Endothelial cell of umbilical vein (primary cell): ENCODE measurements around the gene GPR37L1. TPM values are rescaled to one million over a fixed set of nuclear protein-coding genes. Genes with fewer than 3 reads are reported as not detected.

Source experiments
- BruUV-seq: library from RNA; stranded (reverse); fragments of 400-500 nt; replicated peaks from 2 replicates; lab custom pipeline; 2021; lab: Mats Ljungman, UMichigan
- CTCF ChIA-PET: fragments of 300-600, 350-600 bp; sonication (Branson Sonifier 250); formaldehyde crosslinking; loops from one replicate; lab custom pipeline; 2021; ENCODE audit warnings: antibody characterized with exemption, inconsistent platforms; lab: Charles Lee
- POLR2A ChIA-PET: fragments of 300-600, 350-600 bp; sonication (Branson Sonifier 250); formaldehyde crosslinking; loops from one replicate; lab custom pipeline; 2021; ENCODE audit warnings: antibody characterized with exemption, inconsistent platforms; lab: Charles Lee
- DNase-seq: peaks from one replicate; pipeline ENCODE4 v3.0.0-alpha.2; 2011; ENCODE audit warnings: low read depth, low spot score
- FAIRE-seq: peaks from 2 replicates; lab custom pipeline; 2011; peaks lifted over from hg19 to GRCh38; lab: Jason Lieb, UNC
- H2AFZ ChIP-seq: 2 replicates; pipeline ENCODE4 v1.6.0; 2012; ENCODE audit warnings: low read depth, low read length, control low read depth, inconsistent platforms
- H3K27ac ChIP-seq: 2 replicates; pipeline ENCODE4 v1.5.1; 2011; ENCODE audit warnings: low read depth, mild to moderate bottlenecking, control low read depth, low read length, moderate library complexity; ENCODE audit not compliant: insufficient read depth
- H3K27me3 ChIP-seq, 2 experiments: 2 replicates each; pipeline versions ENCODE4 v1.6.0 to v1.6.1; 2011; ENCODE audit warnings: low read length in 2 of 2, mixed read lengths in 1 of 2; ENCODE audit not compliant: control insufficient read depth in 2 of 2, insufficient read depth in 2 of 2
- H3K36me3 ChIP-seq, 2 experiments: 2 replicates in 1 of 2; 3 replicates in 1 of 2; pipeline ENCODE4 v1.5.1; 2011; ENCODE audit warnings: low read length in 2 of 2, mild to moderate bottlenecking in 1 of 2, moderate library complexity in 1 of 2; ENCODE audit not compliant: control insufficient read depth in 2 of 2, insufficient read depth in 2 of 2; ENCODE audit errors: extremely low read depth in 1 of 2
- H3K4me1 ChIP-seq: 3 replicates; pipeline ENCODE4 v1.5.1; 2011; ENCODE audit warnings: mild to moderate bottlenecking, low read length; ENCODE audit not compliant: control insufficient read depth, insufficient read depth; ENCODE audit errors: extremely low read depth
- H3K4me2 ChIP-seq: 2 replicates; pipeline ENCODE4 v1.6.1; 2011; ENCODE audit warnings: low read length, control low read depth, mixed read lengths; ENCODE audit not compliant: insufficient read depth
- H3K4me3 ChIP-seq, 3 experiments: fragments of 200-600 bp in 1 of 3; sonication (generic), shearing (Covaris generic) in 1 of 3; replicated peaks in 1 of 3; 2 replicates each; pipeline ENCODE4 v1.5.1; 2011 to 2016; ENCODE audit warnings: control low read depth in 3 of 3, low read length in 3 of 3, mild to moderate bottlenecking in 2 of 3, inconsistent platforms in 1 of 3, low read depth in 1 of 3, moderate library complexity in 1 of 3; ENCODE audit not compliant: insufficient read depth in 1 of 3
- H3K79me2 ChIP-seq: 2 replicates; pipeline ENCODE4 v1.6.0; 2012; ENCODE audit warnings: low read length, inconsistent platforms; ENCODE audit not compliant: control insufficient read depth, insufficient read depth
- H3K9ac ChIP-seq: replicated peaks from 2 replicates; pipeline ENCODE3; 2011; ENCODE audit warnings: low read length, control low read depth; ENCODE audit not compliant: insufficient read depth; ENCODE audit errors: extremely low read depth
- H3K9me1 ChIP-seq: replicated peaks from 3 replicates; pipeline ENCODE4 v1.6.0; 2011; ENCODE audit warnings: mild to moderate bottlenecking, low read length; ENCODE audit not compliant: control insufficient read depth, insufficient read depth; ENCODE audit errors: extremely low read depth
- H3K9me3 ChIP-seq: replicated peaks from 2 replicates; pipeline ENCODE4 v1.5.1; 2012; ENCODE audit warnings: low read length, inconsistent platforms; ENCODE audit not compliant: control insufficient read depth, insufficient read depth
- H4K20me1 ChIP-seq: replicated peaks from 2 replicates; pipeline ENCODE3; 2011; ENCODE audit warnings: mild to moderate bottlenecking, low read length; ENCODE audit not compliant: control insufficient read depth, insufficient read depth; ENCODE audit errors: extremely low read depth
- CTCF ChIP-seq, 2 donors: IDR thresholded peaks; 1 replicate in 1 of 2; 2 replicates in 1 of 2; pipeline ENCODE4 v1.5.1; 2011; ENCODE audit warnings: low read length in 2 of 2, mild to moderate bottlenecking in 2 of 2, moderate library complexity in 2 of 2, control low read depth in 1 of 2, inconsistent platforms in 1 of 2, low read depth in 1 of 2; ENCODE audit not compliant: insufficient read depth in 1 of 2; ENCODE audit errors: extremely low read depth in 1 of 2
- FOS ChIP-seq: IDR thresholded peaks from 2 replicates; pipeline ENCODE4 v1.6.1; 2011; ENCODE audit warnings: mild to moderate bottlenecking, low read length, moderate library complexity, borderline replicate concordance; ENCODE audit not compliant: insufficient read depth
- POLR2A ChIP-seq: IDR thresholded peaks from 2 replicates; pipeline ENCODE4 v1.6.1; 2012; ENCODE audit warnings: low read depth, mild to moderate bottlenecking, control low read depth, low read length
- dilution Hi-C: fragments of 300-500 bp; cut with MboI; formaldehyde crosslinking; loops from one replicate; pipeline ENCODE4 v1.15.0; 2019; ENCODE audit warnings: low sequenced_read_pairs; ENCODE audit not compliant: extremely low pct_ligation_motif_present
- intact Hi-C: fragments of 100-400 bp; cut with micrococcal nuclease; formaldehyde crosslinking; loops from one replicate; pipeline ENCODE4 v1.10.0; 2022
- polyA plus RNA-seq, 4 experiments: library from polyadenylated mRNA; depleted of rRNA in 3 of 4; stranded (reverse) in 3 of 4; unstranded in 1 of 4; fragments of >200 nt; gene quantifications; 2 replicates each; pipeline versions ENCODE4 v1.2.1 to v1.2.3, GENCODE V29; 2011 to 2012; ENCODE audit warnings: missing spikeins in 1 of 4
- total RNA-seq: library from RNA; stranded (reverse); gene quantifications from 2 replicates; pipeline ENCODE4 v1.2.3, GENCODE V29; 2021
- TF ChIP-seq, protein P1 (sequence below): IDR thresholded peaks from 2 replicates; pipeline ENCODE4 v1.6.1; 2011; ENCODE audit not compliant: insufficient read depth, insufficient read length

Gene GPR37L1
- total and polyA plus RNA-seq, 2 donors (not counting 3 experiments of a cell fraction or from before 2014, with no cell fraction given): not detected

- CTCF ChIA-PET: no interaction called here
- FAIRE-seq: no peak
- intact Hi-C loops: no loop called here
Measured at GRCh38 chr1:202151045-202151444, 28.3 kb downstream of the GPR37L1 start.

More at GRCh38 chr1:202151045-202151444, 28.3 kb downstream of the GPR37L1 start:
- no peak for DNase-seq
- Histone ChIP-seq H3K27ac (no peak overlapping the region), H3K9me1 (no peaks in the 10 kb centered on the region), H3K4me2 (no peak overlapping the region), H3K36me3 (no peaks in the 10 kb centered on the region), H3K4me1 (peaks cover 11% of the 10 kb centered on the region), H3K4me3 (no peak overlapping the region), H3K9ac (no peak overlapping the region), H3K9me3 (no peaks in the 10 kb centered on the region), H3K79me2 (no peaks in the 10 kb centered on the region), H2AFZ (no peak overlapping the region), H4K20me1 (no peaks in the 10 kb centered on the region), H3K27me3 (no peaks in the 10 kb centered on the region)
- POLR2A ChIA-PET: no interaction called here
- dilution Hi-C loops: no loop called here
- TF ChIP-seq, protein P1, sequence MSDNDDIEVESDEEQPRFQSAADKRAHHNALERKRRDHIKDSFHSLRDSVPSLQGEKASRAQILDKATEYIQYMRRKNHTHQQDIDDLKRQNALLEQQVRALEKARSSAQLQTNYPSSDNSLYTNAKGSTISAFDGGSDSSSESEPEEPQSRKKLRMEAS: no peak
- TF ChIP-seq FOS (no peak), CTCF (IDR thresholded peaks at IDR 0.05; ENCODE audit: extremely low read depth in 1 of 2, insufficient read depth in 1 of 2, low read depth in 1 of 2, low read length in 2 of 2) (no peak), POLR2A (no peak)
- no TSS peak for BruUV-seq
